ENCODE measurements around the gene ATR. TPM values are rescaled to one million over a fixed set of nuclear protein-coding genes. Genes with fewer than 3 reads are reported as not detected.
"Not testable (repeated sequence)": the region's sequence is repeated elsewhere in the genome, so short reads cannot be mapped to it uniquely, and the experiment has no call there.

ATR gene
- total RNA-seq, 1 donor from 2014 or later, result 11.1 TPM

DNA sequence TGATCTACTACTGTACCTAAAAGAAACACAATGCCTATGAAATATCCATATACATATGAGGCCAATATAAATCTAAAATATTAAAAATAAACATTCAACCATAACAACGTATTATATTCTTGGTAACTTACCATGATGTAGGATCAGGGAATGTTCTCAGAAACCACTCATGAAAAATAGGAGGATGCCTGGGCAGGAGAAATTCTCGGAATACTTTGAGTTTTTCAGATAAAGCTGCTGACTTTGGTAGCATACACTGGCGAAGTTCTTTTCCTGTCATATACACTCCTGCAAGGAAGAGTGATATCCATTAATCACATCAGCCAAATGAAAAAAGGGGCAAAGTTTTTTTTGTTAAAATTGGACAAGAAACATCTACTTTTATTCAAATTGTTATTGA, 119.4 kb downstream of the ATR start:
- DNase-seq (ENCODE audit: low spot score), result no peak
- ATAC-seq, result no peak

DNA sequence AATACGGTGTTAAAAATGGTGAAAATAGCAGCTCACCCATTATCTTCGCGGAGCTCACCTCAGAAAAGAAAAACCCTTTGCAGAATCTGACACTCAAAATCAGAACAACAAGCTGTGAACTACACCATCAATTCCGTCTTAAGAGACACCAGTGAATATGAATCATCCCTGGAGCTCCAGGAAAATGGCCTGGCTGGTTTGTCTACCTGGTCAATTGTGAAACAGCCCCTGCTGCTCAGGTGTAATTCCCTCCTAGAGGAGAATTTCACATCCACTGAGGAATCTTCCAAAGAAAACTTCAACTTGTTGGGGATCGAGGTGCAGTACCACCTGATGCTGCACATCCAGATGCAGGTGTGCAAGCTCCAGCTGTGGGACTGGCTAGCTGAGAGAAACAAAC, 127.7 kb downstream of the ATR start:
- no peak for ATAC-seq
- no peak for DNase-seq (ENCODE audit: low spot score)

DNA sequence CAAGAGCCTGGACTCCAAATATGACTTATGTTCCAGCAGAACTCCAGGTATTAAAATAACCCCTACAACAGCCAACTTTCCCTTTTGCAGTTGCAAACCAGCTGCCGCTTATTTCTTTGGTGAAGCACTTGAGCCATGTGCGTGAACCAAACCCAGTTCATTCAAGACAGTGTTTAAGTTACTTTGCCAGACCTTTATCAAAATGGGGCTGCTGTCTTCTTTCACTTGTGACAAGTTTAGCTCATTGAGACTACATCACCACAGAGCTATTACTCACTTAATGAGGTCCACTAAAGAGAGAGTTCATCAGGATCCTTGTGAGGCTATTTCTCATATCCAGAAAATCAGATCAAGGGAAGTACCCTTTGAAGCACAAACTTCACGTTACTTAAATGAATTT, 128.3 kb downstream of the ATR start:
- DNase-seq (ENCODE audit: low spot score) (no peak), ATAC-seq (no peak)

DNA sequence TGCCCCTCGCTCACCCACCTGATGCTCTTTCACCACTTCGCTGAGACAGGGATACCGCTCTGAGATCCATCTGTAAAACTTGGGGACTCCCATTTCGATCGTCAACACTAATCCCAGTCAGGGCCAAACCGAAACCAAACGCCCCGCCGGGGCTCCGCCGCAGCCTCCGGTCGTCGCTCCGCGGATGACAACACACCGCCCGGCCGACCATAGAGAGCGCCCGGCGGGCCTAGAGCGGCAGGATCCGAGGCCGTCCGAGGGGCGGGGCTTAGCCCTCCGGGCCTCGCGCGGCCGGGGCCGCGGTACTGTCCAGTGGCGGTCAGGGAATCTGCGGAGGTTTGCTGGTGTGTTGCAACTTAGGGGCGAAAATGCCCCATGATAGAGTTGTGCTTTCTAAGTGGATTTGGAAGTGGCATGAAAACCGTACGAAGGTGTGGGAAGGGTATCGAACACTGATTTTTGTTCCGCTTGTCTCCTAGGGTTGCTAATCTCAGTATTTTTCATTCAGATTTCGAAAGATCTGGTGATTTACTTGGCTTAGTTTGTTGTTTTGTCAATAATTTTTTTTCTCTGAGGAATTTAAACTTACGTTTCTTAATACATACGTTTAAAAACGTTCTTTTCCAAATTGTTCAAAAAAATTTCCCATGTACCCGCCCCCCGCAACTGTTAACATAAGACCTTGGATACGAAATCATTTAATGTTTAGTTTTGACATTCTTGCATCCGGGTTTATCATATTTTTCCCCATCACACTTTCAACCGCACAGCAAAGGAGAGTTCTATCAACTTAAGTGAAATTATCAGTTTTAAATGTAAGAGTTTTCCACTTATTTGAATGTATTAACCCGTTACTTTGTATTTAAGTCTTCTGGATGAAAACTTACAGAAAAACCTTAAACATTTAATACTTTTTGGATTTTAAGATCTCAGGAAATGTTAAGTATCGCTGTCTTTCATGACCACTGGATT, 130.4 kb downstream of the ATR start, which contains the start of gene XRN1:
TSS of gene XRN1 (minus strand) at position 186 of the 972 bp plus-strand sequence. CDS start at position 93, 93 bp downstream.
- DNase-seq (ENCODE audit: low spot score) (peak; percentile 97), ATAC-seq (peak; percentile 97)

- DNase-seq (ENCODE audit: low spot score) (peak; percentile 58), ATAC-seq (peak; percentile 58)
Measured at GRCh38 chr3:142447301-142447851, 131.2 kb downstream of the ATR start.

GRCh38 chr3:142445816-142446254, 132.7 kb downstream of the ATR start:
- ATAC-seq, result peak; percentile 43
- no peak for DNase-seq (ENCODE audit: low spot score)

DNA sequence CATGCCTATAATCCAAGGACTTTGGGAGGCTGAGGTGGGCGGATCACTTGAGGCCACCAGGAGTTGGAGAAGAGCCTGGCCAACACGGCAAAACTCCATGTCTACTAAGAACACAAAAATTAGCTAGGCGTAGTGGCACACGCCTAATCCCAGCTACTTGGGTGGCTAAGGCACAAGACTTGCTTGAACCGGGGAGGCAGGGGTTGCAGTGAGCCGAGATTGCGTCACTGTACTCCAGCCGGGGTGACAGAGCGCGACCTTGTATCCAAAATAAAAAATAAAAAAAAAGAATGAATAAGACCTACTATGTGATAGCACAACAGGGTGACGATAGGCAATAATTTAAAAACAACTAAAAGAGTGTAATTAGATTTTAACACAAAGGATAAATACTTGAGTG, 134.2 kb downstream of the ATR start:
- no peak for DNase-seq (ENCODE audit: low spot score)
- no peak for ATAC-seq

- ATAC-seq; DNase-seq (ENCODE audit: low spot score): not testable (repeated sequence)
Measured at GRCh38 chr3:142443060-142443459, 135.5 kb downstream of the ATR start.

GRCh38 chr3:142439499-142440220, 138.9 kb downstream of the ATR start:
- peak; percentile 66 for DNase-seq (ENCODE audit: low spot score)
- peak; percentile 88 for ATAC-seq

GRCh38 chr3:142438096-142438495, 140.4 kb downstream of the ATR start:
- DNase-seq (ENCODE audit: low spot score); ATAC-seq: not testable (repeated sequence)

DNA sequence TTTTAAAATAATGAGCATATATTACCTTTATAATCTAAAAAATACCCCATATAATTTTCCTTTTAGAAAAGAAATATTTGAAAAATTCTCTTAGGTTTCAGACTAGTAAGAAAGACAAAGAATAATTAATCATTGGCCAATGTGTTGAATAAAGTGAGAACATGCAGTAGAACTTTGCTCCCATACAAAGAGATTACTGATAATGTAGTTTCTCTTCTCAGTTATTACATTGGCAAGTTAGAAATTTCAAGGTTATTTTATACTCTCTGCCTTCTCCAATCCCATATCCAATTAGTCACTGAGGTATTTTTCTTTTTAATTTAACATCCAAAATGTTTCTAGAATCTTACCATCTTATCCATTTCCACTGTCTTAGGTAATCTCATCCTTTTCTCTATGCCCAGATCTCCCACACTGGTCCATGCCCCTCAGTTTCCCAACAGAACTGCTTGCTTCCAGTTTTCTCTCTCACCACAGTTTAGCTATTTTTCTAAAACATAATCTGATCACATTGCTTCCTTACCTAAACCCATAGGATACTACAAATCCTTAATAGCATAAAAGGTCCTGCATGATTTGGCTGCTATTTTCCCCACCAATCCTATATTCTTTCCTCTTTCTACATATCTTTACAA, 141.5 kb downstream of the ATR start:
- DNase-seq (ENCODE audit: low spot score) (no peak), ATAC-seq (peak; percentile 77)

GRCh38 chr3:142434503-142434902, 144.0 kb downstream of the ATR start:
- no peak for DNase-seq (ENCODE audit: low spot score)

DNA sequence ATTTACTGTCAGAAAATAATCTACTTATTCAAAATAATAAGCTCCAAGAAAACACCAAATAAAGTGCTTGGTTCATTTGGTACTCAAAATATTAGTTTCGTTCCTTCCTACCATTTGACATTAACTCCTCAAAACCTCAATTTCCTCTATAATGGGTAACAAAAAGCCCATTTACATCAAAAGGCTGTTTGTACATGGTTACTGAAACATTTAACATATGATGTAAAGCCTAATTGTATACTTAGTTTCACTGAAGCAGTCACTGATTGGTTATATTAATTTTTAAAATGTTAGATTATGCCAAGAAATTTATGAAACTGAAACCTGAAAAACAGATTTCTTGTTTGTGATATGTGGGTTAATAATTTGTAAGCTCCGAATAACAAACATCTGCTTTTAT, 145.4 kb downstream of the ATR start:
- ATAC-seq, result no peak
- DNase-seq (ENCODE audit: low spot score), result no peak

More at GRCh38 chr3:142434503-142434902, 144.0 kb downstream of the ATR start:
- no peak for ATAC-seq

DNA sequence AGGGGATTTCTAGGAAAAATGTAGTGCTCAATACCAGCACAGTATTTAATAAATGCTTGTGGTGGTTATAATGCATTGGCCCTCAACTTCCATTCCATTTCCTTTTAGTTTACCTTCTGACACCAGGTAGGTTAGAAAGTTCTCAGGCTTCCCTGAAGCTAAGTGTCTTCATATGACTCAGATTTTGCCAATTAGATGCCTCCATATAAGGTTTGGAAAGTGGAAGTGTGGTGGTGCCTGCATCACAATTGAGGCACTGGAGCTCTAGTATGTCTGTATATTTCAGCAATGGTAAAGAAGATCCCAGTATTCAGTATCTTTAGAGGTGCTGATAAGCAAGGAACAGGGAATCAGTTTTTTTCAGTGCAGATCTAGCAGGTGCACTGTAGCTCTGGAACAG, 149.0 kb downstream of the ATR start:
- no peak for DNase-seq (ENCODE audit: low spot score)
- ATAC-seq, result no peak

GRCh38 chr3:142424754-142425153, 153.8 kb downstream of the ATR start:
- no peak for DNase-seq (ENCODE audit: low spot score)
- no peak for ATAC-seq

DNA sequence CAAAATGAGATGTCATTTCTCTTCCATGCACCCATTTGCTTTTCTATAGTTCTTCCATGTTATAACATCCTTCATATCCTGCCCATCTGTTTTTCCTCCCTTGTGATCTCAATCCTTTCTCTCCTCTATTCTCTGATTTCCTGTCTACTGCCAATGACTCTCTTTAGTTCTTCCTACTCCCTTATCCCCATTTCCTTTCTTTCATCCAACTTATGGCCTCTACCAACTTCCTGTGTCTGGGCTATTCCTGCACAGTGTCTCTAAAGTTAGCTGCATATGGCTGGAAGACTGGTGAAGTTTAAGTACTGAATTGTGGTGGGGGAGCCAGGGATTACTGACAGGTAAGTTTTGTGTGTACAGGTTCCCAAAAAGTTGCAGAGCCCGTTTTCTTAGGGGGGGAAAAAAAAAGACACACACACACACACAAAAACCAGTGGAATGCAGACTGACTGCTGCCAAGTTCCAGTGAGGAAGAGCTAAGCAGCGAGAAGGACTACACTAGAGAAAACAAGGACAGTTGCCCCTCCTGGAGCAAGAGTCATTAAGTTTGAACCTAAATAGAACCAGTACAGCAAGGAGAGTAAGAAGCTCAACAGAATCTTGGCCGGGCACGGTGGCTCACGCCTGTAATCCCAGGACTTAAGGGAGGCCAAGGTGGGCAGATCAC, 159.5 kb downstream of the ATR start:
- DNase-seq (ENCODE audit: low spot score) (no peak), ATAC-seq (no peak)

GRCh38 chr3:142417302-142417701, 161.2 kb downstream of the ATR start:
- peak; percentile 80 for ATAC-seq
- DNase-seq (ENCODE audit: low spot score), result no peak

DNA sequence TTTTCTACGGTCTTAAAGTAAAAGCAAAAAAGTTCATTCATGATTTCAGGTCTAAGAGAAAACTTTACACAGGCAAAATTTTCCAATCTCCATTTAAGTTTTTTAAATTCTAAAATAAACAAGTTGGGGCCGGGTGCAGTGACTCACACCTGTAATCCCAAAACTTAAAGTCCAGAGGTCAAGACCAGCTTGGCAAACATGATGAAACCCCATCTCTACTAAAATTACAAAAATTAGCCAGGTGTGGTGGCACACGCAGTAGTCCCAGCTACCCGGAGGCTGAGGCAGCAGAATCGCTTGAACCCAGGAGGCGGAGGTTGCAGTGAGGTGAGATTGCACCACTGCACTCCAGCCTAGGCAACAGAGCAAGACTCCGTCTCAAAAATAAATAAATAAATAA, 178.0 kb downstream of the ATR start:
- DNase-seq (ENCODE audit: low spot score), result peak; percentile 80
- ATAC-seq, result peak; percentile 96
